Choroid plexus epithelial cell (primary cell): ENCODE measurements around the gene POLD3.
A peak's percentile ranks its signal among the peaks of the same experiment; 100 is the strongest.

Experiments used
- DNase-seq: peaks from one replicate; pipeline ENCODE4 v3.0.0-alpha.2; 2010; ENCODE audit warnings: low read depth
- H3K4me3 ChIP-seq: 2 replicates; pipeline ENCODE4 v1.5.1; 2011; ENCODE audit warnings: low read depth, mild to moderate bottlenecking, control low read depth, low read length, moderate library complexity
- TF ChIP-seq, protein P1 (sequence below): conservative IDR thresholded peaks from 2 replicates; pipeline ENCODE4 v1.5.1; 2011; ENCODE audit warnings: low read depth, mild to moderate bottlenecking, control low read depth, inconsistent platforms, low read length, moderate library complexity

Gene POLD3

DNA sequence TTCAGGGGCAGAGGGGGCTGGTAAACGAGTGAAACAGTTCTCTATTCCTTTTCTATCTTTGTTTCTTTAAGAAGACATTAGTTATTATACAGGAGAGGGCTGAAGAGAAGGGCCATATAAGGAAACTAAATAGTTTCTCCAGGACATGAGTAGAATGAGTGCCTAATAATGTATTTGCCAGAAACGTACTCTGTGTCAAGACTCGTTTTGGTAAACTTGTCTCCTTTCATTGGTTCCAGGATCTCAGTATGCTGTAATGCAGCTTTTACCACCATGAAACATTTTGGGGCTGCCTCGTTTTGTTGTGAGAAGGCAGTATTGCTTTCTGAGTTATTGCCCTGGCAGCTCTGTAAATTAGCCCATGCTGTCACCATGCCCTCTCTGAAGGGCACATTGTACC, 51.7 kb downstream of the POLD3 start:
- H3K4me3 ChIP-seq: no peak overlapping the region
- TF ChIP-seq, protein P1, sequence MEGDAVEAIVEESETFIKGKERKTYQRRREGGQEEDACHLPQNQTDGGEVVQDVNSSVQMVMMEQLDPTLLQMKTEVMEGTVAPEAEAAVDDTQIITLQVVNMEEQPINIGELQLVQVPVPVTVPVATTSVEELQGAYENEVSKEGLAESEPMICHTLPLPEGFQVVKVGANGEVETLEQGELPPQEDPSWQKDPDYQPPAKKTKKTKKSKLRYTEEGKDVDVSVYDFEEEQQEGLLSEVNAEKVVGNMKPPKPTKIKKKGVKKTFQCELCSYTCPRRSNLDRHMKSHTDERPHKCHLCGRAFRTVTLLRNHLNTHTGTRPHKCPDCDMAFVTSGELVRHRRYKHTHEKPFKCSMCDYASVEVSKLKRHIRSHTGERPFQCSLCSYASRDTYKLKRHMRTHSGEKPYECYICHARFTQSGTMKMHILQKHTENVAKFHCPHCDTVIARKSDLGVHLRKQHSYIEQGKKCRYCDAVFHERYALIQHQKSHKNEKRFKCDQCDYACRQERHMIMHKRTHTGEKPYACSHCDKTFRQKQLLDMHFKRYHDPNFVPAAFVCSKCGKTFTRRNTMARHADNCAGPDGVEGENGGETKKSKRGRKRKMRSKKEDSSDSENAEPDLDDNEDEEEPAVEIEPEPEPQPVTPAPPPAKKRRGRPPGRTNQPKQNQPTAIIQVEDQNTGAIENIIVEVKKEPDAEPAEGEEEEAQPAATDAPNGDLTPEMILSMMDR: no peak
- no peak for DNase-seq

DNA sequence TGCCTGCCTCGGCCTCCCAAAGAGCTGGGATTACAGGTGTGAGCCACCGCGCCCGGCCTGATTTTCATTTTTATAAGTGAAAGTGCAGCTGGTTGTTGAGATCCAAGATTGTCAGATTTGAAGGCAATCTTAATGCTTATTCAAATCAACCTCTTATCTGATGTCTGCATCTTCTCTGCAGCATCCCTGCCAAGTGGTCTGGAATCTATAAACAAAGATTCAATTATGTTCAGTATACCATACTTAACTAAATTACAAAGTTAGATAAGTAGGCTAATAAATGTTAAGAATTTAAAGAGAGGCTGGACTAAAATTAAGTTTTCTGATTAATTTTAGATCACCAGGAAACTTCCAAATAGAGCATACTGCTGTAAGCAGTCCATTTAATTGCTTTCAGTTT, 53.8 kb downstream of the POLD3 start:
- no peak overlapping the region for H3K4me3 ChIP-seq
- DNase-seq: no peak
- TF ChIP-seq, protein P1: no peak

DNA sequence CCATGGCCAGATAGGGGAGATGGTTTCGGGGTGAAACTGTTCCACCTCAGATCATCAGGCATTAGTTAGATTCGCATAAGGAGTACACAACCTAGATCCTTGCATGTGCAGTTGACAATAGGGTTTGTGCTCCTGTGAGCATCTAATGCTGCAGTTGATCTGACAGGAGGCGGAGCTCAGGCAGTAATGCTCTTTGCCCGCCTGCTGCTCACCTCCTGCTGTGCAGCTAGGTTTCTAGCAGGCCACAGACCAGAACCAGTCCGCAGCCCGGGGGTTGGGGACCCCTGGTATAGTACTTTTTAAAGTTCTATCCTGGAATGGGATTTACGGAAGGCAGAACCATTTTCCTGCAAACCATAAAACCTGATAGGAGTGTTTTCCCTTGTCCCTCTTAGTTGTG, 54.6 kb downstream of the POLD3 start:
- TF ChIP-seq, protein P1: no peak
- DNase-seq: peak; percentile 35
- no peak overlapping the region for H3K4me3 ChIP-seq

DNA sequence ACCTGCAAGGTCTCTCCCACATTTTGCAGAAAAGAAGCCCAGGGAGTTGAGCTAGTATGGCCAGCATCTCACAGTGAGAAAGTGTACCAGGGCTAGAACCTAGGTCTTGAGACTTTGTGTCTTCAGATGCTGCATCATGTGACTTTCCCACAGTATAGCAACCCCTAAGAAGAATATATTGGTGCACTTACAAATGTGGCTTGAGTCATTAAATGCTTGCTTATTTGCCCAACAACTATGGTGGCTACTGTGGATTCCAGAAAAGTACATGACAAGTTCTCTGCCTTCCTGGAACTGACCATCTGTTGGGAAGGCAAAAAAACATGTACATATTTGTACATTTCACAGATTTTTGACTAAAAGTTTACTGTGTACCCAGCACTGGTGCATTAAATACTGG, 55.0 kb downstream of the POLD3 start:
- no peak overlapping the region for H3K4me3 ChIP-seq
- DNase-seq: peak; percentile 56
- TF ChIP-seq, protein P1: no peak

DNA sequence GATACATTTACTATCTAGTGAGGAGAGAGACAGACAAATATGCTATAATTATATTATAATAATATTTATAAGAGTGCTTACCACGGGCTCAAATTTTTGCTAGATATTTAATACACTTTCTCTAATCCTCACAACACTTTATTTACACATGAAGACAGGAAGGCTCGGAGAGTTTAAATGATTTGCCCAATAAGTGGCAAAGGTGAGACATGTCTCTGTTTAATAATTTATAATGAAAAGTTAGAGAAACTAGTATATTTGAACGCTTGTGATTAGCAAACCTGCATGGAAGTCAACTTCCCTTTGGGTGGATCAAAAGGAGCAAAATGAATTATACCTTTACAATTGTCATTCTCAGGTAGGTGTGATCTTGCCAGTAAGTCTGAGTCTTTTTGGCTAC, 55.4 kb downstream of the POLD3 start:
- H3K4me3 ChIP-seq: no peak overlapping the region
- TF ChIP-seq, protein P1: no peak
- DNase-seq: no peak

DNA sequence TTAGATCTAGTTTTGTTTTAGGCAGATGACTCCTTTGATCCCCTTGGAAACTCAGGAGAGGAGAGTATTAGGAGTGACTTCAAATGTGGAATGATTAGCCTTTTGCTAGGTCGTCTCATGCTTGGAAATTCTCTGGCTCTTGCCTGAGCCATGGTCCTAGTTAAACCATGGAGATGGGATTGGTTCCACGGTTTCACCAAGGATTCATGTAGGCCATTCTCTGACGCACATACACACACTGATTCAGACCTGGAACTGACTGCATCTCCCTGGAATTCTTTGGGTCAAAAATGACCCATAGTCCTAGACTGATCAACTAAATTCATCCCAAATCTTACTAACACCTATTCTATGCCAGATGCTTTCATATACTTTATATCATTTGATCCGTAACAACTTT, 56.5 kb downstream of the POLD3 start:
- DNase-seq: no peak
- TF ChIP-seq, protein P1: no peak
- no peak overlapping the region for H3K4me3 ChIP-seq

DNA sequence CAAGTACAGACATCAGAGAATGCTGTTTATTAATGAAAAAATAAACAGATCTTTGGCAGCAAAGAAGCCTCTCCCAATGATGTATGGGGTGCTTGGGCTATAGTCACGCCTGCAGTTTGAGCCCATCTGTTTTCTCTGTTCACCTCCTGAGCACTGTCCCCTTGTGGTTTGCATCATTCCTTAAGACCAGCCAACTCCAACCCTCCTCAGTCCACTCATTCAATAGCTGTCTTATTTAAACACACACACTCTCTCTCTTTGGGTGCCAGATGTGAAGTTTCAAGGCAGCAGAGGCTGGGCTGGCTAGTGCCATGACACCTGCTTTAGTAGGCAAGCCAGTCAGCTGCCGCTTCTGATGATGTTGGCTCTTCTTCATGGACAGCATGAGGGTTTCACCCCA, 58.1 kb downstream of the POLD3 start:
- TF ChIP-seq, protein P1: no peak
- peak; percentile 59 for DNase-seq
- H3K4me3 ChIP-seq: no peak overlapping the region
